ENCODE measurements around the gene FAIM2. TPM values are rescaled to one million over a fixed set of nuclear protein-coding genes. Genes with fewer than 3 reads are reported as not detected.

FAIM2 gene
- total RNA-seq, 1 donor from 2014 or later: 1.2 TPM

- ATAC-seq (no peak), DNase-seq (no peak)
- Histone ChIP-seq H3K9me3 (no peaks in the 10 kb centered on the region), H3K36me3 (no peaks in the 10 kb centered on the region), H3K27ac (no peak overlapping the region), H3K4me1 (peaks cover under 1% of the 10 kb centered on the region), H3K27me3 (no peaks in the 10 kb centered on the region), H3K4me3 (no peak overlapping the region)
- intact Hi-C loops (cut with DNase I): no loop called here
- TF ChIP-seq CTCF (IDR thresholded peaks at IDR 0.05): no peak
Measured at GRCh38 chr12:49878021-49878420, 25.7 kb downstream of the FAIM2 start.

- Histone ChIP-seq H3K4me1 (peaks cover 4% of the 10 kb centered on the region), H3K36me3 (no peaks in the 10 kb centered on the region), H3K27ac (no peak overlapping the region), H3K9me3 (no peaks in the 10 kb centered on the region), H3K4me3 (no peak overlapping the region), H3K27me3 (no peaks in the 10 kb centered on the region)
- ATAC-seq: no peak
- TF ChIP-seq CTCF (IDR thresholded peaks at IDR 0.05): no peak
- DNase-seq: peak; percentile 32
- intact Hi-C loops (cut with DNase I): no loop called here
Measured at GRCh38 chr12:49877066-49877465, 26.6 kb downstream of the FAIM2 start.

- intact Hi-C loops (cut with DNase I): no loop called here
- DNase-seq (no peak), ATAC-seq (no peak)
- no peaks in the 10 kb centered on the region for H3K27me3 ChIP-seq
- H3K36me3 ChIP-seq: no peaks in the 10 kb centered on the region
- no peak overlapping the region for H3K4me3 ChIP-seq
- H3K9me3 ChIP-seq: no peaks in the 10 kb centered on the region
- TF ChIP-seq CTCF (IDR thresholded peaks at IDR 0.05): no peak
- no peak overlapping the region for H3K27ac ChIP-seq
- H3K4me1 ChIP-seq: peaks cover 4% of the 10 kb centered on the region
Measured at GRCh38 chr12:49876070-49876469, 27.6 kb downstream of the FAIM2 start.

- Histone ChIP-seq H3K27me3 (no peaks in the 10 kb centered on the region), H3K4me3 (no peak overlapping the region), H3K9me3 (no peaks in the 10 kb centered on the region), H3K4me1 (peaks cover 4% of the 10 kb centered on the region), H3K36me3 (no peaks in the 10 kb centered on the region), H3K27ac (no peak overlapping the region)
- intact Hi-C loops (cut with DNase I): no loop called here
- TF ChIP-seq CTCF (IDR thresholded peaks at IDR 0.05): no peak
- ATAC-seq (no peak), DNase-seq (peak; percentile 48)
Measured at GRCh38 chr12:49875115-49875720, 28.5 kb downstream of the FAIM2 start.

GRCh38 chr12:49874142-49874897 lies 29.4 kb downstream of the FAIM2 start:
- Histone ChIP-seq H3K4me3 (no peak overlapping the region), H3K9me3 (no peaks in the 10 kb centered on the region), H3K36me3 (no peaks in the 10 kb centered on the region), H3K27ac (no peak overlapping the region), H3K27me3 (no peaks in the 10 kb centered on the region), H3K4me1 (peaks cover 6% of the 10 kb centered on the region)
- DNase-seq: peak; percentile 56
- ATAC-seq: no peak
- TF ChIP-seq CTCF (IDR thresholded peaks at IDR 0.05): no peak
- intact Hi-C loops (cut with DNase I): no loop called here
